ENCODE results near the gene KCNQ1.

The KCNQ1 gene

GRCh38 chr11:2574043-2574552 is 129.3 kb downstream of the KCNQ1 start:
- DNase-seq, result no peak

GRCh38 chr11:2574553-2575535 is 130.0 kb downstream of the KCNQ1 start:
- DNase-seq, result no peak

- DNase-seq, result no peak
Observed at GRCh38 chr11:2575591-2576051, 130.8 kb downstream of the KCNQ1 start.

GRCh38 chr11:2576111-2576510 is 131.3 kb downstream of the KCNQ1 start:
- no peak for DNase-seq

GRCh38 chr11:2576549-2576948 is 131.7 kb downstream of the KCNQ1 start:
- DNase-seq, result no peak

GRCh38 chr11:2577031-2577990 is 132.5 kb downstream of the KCNQ1 start:
- DNase-seq, result no peak

GRCh38 chr11:2577991-2578928 is 133.5 kb downstream of the KCNQ1 start:
- no peak for DNase-seq

- DNase-seq, result no peak
Observed at GRCh38 chr11:2578929-2579270, 134.1 kb downstream of the KCNQ1 start.

- no peak for DNase-seq
Observed at GRCh38 chr11:2579315-2580060, 134.7 kb downstream of the KCNQ1 start.

- no peak for DNase-seq
Observed at GRCh38 chr11:2580061-2580421, 135.2 kb downstream of the KCNQ1 start.

GRCh38 chr11:2580571-2581001 is 135.8 kb downstream of the KCNQ1 start:
- no peak for DNase-seq

GRCh38 chr11:2581151-2581930 is 136.5 kb downstream of the KCNQ1 start:
- no peak for DNase-seq

- no peak for DNase-seq
Observed at GRCh38 chr11:2581931-2582350, 137.1 kb downstream of the KCNQ1 start.

- DNase-seq, result no peak
Observed at GRCh38 chr11:2582351-2582945, 137.6 kb downstream of the KCNQ1 start.

GRCh38 chr11:2582946-2583604 is 138.3 kb downstream of the KCNQ1 start:
- DNase-seq, result no peak

GRCh38 chr11:2583605-2583958 is 138.8 kb downstream of the KCNQ1 start:
- DNase-seq, result no peak

GRCh38 chr11:2584434-2584811 is 139.6 kb downstream of the KCNQ1 start:
- DNase-seq, result no peak

- no peak for DNase-seq
Observed at GRCh38 chr11:2584812-2585565, 140.2 kb downstream of the KCNQ1 start.

- no peak for DNase-seq
Observed at GRCh38 chr11:2585566-2586086, 140.8 kb downstream of the KCNQ1 start.
